ENCODE results near the gene HBZ. TPM values are rescaled to one million over a fixed set of nuclear protein-coding genes. Genes with fewer than 3 reads are reported as not detected.

Gene HBZ
- total RNA-seq, 1 donor from 2014 or later, result not detected

DNA sequence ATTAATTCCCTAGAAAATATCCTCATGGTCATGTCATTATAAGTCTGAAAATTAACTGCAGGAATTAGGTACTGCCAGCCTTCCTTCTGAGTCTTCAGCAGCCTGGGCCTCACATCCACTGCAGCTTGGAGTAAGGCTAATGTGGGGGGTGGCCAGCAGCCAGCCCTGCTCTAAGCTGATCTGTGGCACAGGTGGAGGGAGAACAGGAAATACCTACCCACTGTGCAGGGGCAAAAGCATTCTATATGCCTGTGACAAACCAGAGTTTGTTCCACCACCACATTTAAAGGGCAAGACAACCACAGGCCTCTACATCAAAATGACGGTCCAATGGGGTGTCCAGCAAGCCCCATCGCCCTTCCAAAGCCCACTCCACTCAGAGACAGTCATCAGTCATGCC is 23.4 kb upstream of the HBZ start:
- H3K27me3 ChIP-seq (ENCODE audit: control insufficient read depth, insufficient read depth, low read length), result no peaks in the 10 kb centered on the region
- no peak for FAIRE-seq
- peaks cover 3% of the 10 kb centered on the region for H3K36me3 ChIP-seq (ENCODE audit: control insufficient read depth, insufficient read depth, low read length)
- no peak overlapping the region for H3K4me3 ChIP-seq (ENCODE audit: low read depth, low read length)
- DNase-seq (ENCODE audit: low read depth), result no peak
- TF ChIP-seq, protein P1, sequence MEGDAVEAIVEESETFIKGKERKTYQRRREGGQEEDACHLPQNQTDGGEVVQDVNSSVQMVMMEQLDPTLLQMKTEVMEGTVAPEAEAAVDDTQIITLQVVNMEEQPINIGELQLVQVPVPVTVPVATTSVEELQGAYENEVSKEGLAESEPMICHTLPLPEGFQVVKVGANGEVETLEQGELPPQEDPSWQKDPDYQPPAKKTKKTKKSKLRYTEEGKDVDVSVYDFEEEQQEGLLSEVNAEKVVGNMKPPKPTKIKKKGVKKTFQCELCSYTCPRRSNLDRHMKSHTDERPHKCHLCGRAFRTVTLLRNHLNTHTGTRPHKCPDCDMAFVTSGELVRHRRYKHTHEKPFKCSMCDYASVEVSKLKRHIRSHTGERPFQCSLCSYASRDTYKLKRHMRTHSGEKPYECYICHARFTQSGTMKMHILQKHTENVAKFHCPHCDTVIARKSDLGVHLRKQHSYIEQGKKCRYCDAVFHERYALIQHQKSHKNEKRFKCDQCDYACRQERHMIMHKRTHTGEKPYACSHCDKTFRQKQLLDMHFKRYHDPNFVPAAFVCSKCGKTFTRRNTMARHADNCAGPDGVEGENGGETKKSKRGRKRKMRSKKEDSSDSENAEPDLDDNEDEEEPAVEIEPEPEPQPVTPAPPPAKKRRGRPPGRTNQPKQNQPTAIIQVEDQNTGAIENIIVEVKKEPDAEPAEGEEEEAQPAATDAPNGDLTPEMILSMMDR (IDR thresholded peaks at IDR 0.05; ENCODE audit: insufficient read depth, low read length, severe bottlenecking), result no peak

DNA sequence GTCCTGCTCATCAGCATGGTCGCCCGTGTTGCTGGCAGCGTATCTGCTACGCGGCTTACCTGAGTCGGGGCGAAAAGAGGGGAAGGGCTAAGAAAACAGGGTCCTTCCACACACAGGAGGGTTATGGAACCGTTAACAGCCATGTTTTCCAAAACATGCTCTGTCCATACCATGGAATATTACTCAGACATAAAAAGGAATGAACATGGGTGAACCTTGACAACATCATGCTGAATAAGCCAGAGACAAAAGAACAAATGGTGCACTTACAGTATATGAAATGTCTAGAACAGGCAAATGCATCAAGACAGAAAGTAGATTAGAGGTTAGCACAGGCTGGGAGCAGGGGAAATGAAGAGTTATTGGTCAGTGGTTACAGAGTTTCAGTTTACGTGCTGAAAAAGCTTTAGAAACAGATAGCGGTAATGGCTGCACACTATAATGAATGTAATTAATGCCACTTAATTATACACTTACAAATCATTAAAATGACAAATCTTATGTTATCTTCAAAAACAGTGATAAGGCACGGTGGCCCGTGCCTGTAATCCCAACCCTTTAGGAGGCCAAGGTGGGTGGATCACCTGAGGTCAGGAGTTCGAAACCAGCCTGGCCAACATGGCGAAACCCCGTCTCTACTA is 21.8 kb upstream of the HBZ start:
- H3K4me3 ChIP-seq (ENCODE audit: low read depth, low read length), result no peak overlapping the region
- FAIRE-seq, result no peak
- H3K36me3 ChIP-seq (ENCODE audit: control insufficient read depth, insufficient read depth, low read length), result peaks cover 3% of the 10 kb centered on the region
- H3K27me3 ChIP-seq (ENCODE audit: control insufficient read depth, insufficient read depth, low read length), result no peaks in the 10 kb centered on the region
- TF ChIP-seq, protein P1 (IDR thresholded peaks at IDR 0.05; ENCODE audit: insufficient read depth, low read length, severe bottlenecking), result no peak
- DNase-seq (ENCODE audit: low read depth), result no peak

DNA sequence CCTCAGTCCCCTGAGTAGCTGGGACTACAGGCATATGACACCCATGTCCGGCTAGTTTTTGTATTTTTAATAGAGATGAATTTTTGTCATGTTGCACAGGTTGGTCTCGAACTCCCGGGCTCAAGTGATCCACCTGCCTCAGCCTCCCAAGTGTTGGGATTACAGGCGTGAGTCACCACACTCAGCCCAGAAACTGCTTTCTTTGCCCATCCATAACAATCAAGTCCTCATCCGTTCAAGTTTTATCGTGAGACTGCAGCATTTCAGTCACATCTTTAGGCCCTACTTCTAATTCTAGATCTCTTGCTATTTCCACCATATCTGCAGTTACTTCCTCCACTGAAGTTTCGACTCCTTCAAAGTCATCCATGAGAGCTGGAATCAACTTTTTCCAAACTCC is 20.3 kb upstream of the HBZ start:
- TF ChIP-seq, protein P1 (IDR thresholded peaks at IDR 0.05; ENCODE audit: insufficient read depth, low read length, severe bottlenecking), result no peak
- no peak overlapping the region for H3K4me3 ChIP-seq (ENCODE audit: low read depth, low read length)
- no peaks in the 10 kb centered on the region for H3K27me3 ChIP-seq (ENCODE audit: control insufficient read depth, insufficient read depth, low read length)
- FAIRE-seq (no peak), DNase-seq (ENCODE audit: low read depth) (no peak)
- H3K36me3 ChIP-seq (ENCODE audit: control insufficient read depth, insufficient read depth, low read length), result peaks cover 3% of the 10 kb centered on the region

DNA sequence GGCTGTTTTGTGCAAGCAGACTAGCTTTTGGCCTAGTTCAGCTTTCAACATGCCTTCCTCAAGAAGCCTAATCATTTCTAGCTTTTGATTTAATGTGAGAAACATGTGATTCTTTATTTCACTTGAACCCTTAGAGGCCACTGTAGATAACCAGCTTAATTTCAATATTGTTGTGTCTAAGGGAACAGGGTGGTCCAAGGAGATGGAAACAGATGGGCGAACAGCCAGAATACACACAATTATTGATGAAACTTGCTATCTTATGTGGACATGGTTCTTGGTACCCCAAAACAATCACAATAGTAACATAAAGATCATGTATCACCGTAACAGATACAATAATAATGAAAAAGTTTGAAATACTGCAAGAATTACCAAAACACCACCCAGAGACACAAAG is 18.7 kb upstream of the HBZ start:
- peaks cover 4% of the 10 kb centered on the region for H3K36me3 ChIP-seq (ENCODE audit: control insufficient read depth, insufficient read depth, low read length)
- DNase-seq (ENCODE audit: low read depth) (no peak), FAIRE-seq (no peak)
- no peaks in the 10 kb centered on the region for H3K27me3 ChIP-seq (ENCODE audit: control insufficient read depth, insufficient read depth, low read length)
- TF ChIP-seq, protein P1 (IDR thresholded peaks at IDR 0.05; ENCODE audit: insufficient read depth, low read length, severe bottlenecking), result no peak
- no peak overlapping the region for H3K4me3 ChIP-seq (ENCODE audit: low read depth, low read length)

DNA sequence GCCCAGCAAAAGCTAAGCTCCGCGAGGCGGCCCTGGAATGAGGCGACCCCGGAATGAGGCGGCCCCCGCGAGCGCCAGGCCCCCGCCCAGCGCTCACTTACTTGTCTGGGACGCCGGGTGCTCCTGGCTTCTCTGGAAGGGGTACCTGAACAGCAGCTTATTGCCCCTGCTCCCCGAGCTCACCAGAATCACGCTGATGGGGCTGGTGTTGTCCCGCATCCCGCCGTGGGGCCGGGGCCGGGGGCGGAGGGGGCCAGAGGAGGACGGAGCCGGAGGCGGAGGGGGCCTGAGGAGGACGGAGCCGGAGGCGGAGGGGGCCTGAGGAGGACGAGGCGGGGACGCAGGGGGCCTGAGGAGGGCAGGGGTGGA is 14.4 kb upstream of the HBZ start:
- H3K27me3 ChIP-seq (ENCODE audit: control insufficient read depth, insufficient read depth, low read length), result no peaks in the 10 kb centered on the region
- DNase-seq (ENCODE audit: low read depth), result no peak
- peaks cover 1% of the 10 kb centered on the region for H3K36me3 ChIP-seq (ENCODE audit: control insufficient read depth, insufficient read depth, low read length)
- H3K4me3 ChIP-seq (ENCODE audit: low read depth, low read length), result peak overlapping the region; percentile 54
- no peak for FAIRE-seq
- TF ChIP-seq, protein P1 (IDR thresholded peaks at IDR 0.05; ENCODE audit: insufficient read depth, low read length, severe bottlenecking), result no peak
